HG03521 (cell line): ENCODE data around the gene METAP1.
"Not testable (repeated sequence)": the region's sequence is repeated elsewhere in the genome, so short reads cannot be mapped to it uniquely, and the experiment has no call there.

ENCODE experiments used
- ATAC-seq: cut with Tn5 transposase; IDR thresholded peaks from one replicate; pipeline ENCODE4 v1.9.1; 2021; ENCODE audit warnings: mild to moderate bottlenecking, moderate library complexity; ENCODE audit not compliant: unreplicated experiment

Gene METAP1

DNA sequence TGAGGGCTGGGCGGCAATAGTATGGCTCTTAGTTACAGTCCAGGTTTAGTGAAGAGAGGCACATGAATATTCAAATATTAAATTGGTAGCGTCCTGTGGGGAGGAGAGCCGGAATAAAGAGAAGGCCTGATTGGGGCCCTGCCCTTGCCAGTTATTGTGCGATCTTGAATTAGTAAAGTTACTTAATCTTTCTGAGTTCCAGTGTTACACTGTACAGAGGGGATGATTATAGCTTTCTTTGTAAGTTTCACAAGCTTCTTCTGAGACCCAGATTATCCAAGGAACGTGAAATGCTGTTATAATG, 1.2 kb downstream of the METAP1 start:
- ATAC-seq, result no peak

DNA sequence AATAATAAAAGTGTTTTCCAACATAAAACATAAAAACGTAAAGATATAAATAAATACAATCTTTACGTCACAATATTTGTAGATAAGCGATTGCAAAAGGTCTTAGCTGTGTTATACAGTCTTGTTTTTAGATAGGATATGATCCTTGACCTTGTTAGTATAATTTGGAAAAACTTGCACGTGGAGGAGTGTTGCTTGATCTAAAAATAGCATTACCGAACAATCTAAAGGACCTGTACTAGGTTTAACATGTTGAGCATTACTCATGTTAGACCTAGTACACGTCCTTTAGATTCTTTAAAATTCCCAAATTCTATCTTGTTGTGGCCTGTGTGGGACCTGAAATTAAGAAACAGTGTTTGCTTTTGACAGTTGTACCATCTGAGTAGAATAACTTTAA, 1.6 kb downstream of the METAP1 start:
- no peak for ATAC-seq

- ATAC-seq, result no peak
These were observed 3.0 kb downstream of the METAP1 start for GRCh38 chr4:98998551-98998950.

DNA sequence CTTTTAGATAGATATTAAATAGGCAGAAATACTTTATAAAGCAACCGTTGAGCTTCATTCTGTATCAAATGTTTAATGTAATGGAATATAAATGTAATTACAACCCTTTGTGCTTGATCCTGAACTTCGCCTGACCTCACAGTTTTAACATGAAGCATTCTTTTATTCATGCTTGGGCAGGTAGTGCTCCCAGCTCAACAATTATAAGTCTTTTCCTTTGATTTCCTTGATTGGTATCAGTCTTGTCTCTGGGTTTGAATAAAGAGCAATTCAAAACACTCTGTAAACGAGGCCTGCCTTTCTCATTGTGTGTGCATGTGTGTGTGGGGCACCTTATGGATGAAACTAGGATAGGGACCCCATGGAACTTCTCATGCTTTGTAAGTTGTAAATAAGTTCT, 6.8 kb downstream of the METAP1 start:
- ATAC-seq, result no peak

GRCh38 chr4:99008051-99008450, 12.5 kb downstream of the METAP1 start:
- ATAC-seq, result no peak

DNA sequence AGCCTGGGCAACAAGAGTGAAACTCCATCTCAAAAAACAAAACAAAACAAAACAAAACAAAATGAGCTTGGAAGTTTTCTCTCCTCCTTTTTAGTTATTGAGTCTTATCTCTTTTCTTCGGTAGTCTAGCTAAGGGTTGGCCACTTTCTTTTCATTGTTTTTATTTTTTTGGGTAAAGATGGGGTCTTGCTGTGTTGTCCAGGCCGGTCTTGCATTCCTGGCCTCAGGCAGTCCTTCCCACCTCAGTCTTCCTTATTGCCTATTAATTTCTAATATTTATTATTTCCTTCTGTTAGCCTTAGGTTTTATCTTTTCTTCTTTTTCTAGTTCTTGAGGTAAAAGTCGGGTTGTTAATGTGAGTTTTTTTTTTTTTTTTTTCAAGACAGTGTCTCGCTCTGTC, 16.4 kb downstream of the METAP1 start:
- no peak for ATAC-seq

- no peak for ATAC-seq
These were observed 17.9 kb downstream of the METAP1 start for GRCh38 chr4:99013402-99013843.

- ATAC-seq, result no peak
These were observed 18.5 kb downstream of the METAP1 start for GRCh38 chr4:99013884-99014523.

DNA sequence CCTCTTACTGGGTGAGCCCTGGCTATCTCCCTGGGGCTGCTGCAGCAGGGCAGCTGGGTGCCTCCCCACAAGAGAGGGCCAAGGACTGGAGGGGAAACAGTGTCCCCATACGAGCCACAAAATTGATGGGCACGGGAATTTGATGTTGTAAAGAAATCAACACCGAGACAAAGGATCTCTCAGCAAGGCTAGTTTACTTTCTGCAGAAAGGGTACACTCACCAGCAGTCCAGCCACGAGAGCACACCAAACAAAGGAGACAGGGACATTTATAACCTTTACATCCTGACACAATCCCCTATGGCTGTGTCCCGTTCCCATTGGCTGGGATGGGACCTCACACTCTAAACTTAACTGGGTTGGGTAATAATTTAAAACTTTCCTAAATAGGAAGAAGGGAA, 25.9 kb downstream of the METAP1 start:
- no peak for ATAC-seq

DNA sequence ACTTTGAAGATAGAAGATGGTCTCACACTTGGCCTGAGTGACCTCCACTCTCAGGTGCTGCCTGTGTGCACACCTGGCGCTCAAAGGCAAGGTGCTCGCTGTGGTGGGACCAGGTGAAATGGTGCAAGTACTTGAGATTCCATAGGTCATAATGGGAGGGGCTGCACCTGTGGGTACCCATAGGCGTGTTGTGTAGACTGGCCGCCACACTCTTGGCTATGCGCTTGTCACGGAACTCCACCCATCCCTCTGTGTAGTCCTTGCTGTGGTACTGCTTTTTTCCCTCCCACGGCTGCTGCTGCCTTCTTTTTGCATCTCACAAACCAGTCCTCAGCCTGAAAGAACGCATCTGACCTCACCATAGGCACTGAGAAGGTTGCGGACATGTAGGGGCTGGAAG, 27.0 kb downstream of the METAP1 start:
- no peak for ATAC-seq

DNA sequence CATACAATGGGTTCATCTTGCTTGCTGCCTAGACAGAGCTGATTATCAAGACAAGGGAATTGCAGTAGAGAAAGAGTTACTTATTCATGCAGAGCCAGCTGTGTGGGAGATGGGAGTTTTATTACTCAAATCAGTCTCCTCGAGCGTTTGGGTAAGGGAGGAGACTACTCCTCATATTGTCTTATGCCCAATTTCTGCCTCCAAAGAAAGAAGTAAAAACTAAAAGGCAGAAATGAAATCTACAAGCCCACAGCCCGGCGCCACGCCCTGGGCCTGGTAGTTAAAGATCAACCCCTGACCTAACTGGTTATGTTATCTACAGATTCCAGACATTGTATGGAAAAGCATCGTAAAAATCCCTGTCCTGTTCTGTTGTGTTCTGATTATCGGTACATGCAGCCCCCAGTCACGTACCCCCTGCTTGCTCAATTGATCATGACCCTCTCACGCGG, 28.3 kb downstream of the METAP1 start:
- not testable (repeated sequence) for ATAC-seq

- ATAC-seq, result no peak
These were observed 29.2 kb downstream of the METAP1 start for GRCh38 chr4:99024481-99025275.

DNA sequence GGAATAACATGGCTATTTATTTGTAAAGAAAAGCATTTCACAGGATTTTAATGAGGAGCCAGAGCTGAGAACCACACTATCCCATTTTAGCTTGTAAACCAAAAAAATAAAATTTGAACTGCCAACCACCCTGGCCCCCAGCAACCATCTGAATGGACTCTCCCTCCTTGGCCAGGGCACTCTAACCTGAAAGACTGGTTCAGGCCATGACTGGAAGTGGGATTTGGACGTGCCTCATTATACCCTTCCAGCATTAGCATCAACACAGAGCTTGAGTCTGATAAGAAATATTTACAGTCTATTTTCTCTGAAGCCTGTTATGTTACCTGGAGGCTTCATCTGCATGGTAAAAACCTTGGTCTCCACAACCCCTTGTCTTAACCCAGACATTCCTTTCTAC, 30.0 kb downstream of the METAP1 start:
- no peak for ATAC-seq

GRCh38 chr4:99027304-99027703, 31.8 kb downstream of the METAP1 start:
- no peak for ATAC-seq

GRCh38 chr4:99028187-99028586, 32.7 kb downstream of the METAP1 start:
- ATAC-seq, result no peak

DNA sequence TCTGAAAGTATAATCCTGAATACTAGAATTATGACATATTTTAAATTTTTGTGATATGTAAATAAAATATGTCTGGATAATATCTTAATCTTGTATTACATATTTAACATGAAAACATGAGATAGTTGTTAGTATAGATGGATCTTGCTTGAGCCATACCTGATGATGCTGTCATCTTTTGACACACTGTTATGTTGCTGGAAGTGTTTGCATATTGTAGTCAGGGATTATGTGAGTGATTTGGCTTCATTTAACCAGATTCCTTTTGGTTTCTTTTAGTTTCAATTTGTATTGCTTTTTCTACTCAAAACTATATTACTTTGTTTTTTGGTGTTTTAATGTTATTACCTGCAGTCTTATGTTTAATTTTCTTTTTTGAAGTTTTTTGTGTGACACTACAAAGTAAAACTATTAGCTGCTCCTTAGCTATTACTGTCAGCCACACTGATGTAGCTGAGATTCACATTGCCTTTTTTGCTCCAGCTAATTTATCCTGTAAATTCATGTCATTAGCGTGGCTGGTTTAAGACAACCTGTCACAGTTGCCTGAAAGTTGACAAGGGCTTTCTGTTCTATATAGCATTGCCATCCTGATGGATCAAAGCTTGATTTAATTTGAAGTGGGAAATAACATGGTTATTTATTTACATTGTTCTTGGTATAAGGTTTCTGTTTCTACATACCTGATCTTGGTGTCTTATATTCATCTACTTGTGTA, 33.7 kb downstream of the METAP1 start:
- peak; percentile 84 for ATAC-seq

DNA sequence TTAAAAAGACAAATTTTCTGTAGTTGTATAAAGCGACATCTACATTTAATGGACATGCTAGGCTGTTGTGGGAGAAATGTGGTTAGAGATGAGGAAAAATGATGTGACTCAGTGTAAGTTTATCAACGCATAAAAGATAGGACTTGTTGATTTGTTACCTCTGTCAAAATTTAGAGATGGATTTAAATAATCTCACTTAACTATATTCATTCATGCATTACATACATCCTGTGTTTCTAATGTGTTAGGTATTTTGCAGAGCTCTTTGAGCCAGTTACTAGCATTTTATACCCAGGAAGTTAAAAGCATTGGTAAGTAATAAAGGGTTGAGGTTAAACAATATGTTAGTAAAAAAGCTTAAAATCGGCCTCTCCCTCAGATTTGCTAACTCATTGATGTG, 34.3 kb downstream of the METAP1 start:
- ATAC-seq, result no peak

DNA sequence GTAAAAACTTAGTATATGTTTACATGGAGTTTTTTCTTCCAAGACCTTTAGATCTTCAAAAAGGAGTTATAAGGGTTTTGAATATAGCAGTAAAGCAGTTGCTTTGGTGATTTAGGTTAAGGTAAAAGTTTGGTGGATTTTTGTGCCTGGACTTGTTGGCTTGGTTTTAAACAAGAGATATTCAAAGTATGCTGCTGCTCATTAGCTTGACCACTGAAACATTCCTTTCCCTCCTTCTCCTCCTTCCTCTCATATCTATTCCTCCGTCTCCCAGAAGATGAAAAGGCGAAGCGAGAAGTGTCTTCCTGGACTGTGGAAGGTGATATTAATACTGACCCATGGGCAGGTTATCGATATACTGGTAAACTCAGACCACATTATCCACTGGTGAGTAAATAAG, 38.4 kb downstream of the METAP1 start:
- no peak for ATAC-seq

- ATAC-seq, result no peak
These were observed 42.7 kb downstream of the METAP1 start for GRCh38 chr4:99038213-99038612.

GRCh38 chr4:99043346-99043745, 47.8 kb downstream of the METAP1 start:
- no peak for ATAC-seq

GRCh38 chr4:99047710-99048109, 52.2 kb downstream of the METAP1 start:
- ATAC-seq, result no peak

DNA sequence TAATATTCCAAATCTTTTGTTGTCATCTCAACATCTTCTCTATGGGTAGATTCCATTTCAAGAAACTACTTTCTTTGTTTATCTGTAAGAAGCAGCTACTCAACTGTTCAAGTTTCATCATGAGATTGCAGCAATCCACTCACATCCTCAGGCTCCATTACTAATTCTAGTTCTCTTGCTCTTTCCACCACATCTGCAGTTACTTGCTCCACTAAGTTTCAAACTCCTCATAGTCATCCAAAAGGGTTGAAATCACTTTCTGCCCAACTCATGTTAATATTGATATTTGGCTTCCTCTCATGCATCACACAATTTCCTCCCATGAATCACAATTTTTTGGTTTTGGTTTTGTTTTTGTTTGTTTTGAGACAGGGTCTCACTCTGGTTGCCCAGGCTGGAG, 57.4 kb downstream of the METAP1 start:
- no peak for ATAC-seq
